GM08714 (cell line): ENCODE results near the gene RHOG.
"Not testable (repeated sequence)": the region's sequence is repeated elsewhere in the genome, so short reads cannot be mapped to it uniquely, and the experiment has no call there.

Experiments used
- H3K4me3 ChIP-seq: fragments of 200-500 bp; sonication (Bioruptor generic); 2 replicates; pipeline ENCODE4 v1.5.1; 2014; ENCODE audit warnings: mild to moderate bottlenecking, low read length, inconsistent platforms
- ZNF274 ChIP-seq: IDR thresholded peaks from 2 replicates; pipeline ENCODE4 v1.6.1; 2012; ENCODE audit warnings: mild to moderate bottlenecking, low read depth, low read length

RHOG gene

GRCh38 chr11:3822312-3822711 lies 18.4 kb downstream of the RHOG start:
- H3K4me3 ChIP-seq, result no peak overlapping the region
- TF ChIP-seq ZNF274, result no peak

GRCh38 chr11:3820971-3821370 lies 19.8 kb downstream of the RHOG start:
- no peak for TF ChIP-seq ZNF274
- no peak overlapping the region for H3K4me3 ChIP-seq

DNA sequence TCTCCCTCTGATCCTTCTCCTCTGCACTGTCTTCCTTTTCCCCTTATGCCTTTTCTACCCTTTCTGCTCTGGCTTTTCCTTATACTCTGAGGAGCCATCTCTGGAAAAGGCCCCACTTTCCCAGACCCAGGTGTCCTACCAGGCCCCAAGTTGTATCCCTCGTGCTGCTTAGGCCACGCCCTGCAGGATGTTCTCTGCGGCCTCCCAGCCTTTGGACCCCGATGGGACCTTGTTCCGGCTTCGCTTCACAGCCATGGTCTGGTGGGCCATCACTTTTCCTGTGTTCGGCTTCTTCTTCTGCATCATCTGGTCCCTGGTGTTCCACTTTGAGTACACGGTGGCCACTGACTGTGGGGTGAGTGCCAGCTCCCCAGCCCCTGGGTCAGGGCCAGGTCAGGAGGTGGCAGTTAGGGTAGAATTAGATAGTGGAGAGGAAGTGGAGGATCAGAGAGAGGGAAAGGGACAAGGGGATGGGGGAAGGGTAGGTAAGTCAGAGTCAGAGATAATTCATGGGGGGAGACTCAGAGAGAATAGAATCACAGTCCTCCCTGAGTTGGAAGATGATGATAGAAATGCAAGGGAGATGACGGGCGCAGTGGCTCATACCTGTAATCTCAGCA lies 23.5 kb downstream of the RHOG start:
- no peak overlapping the region for H3K4me3 ChIP-seq
- no peak for TF ChIP-seq ZNF274

DNA sequence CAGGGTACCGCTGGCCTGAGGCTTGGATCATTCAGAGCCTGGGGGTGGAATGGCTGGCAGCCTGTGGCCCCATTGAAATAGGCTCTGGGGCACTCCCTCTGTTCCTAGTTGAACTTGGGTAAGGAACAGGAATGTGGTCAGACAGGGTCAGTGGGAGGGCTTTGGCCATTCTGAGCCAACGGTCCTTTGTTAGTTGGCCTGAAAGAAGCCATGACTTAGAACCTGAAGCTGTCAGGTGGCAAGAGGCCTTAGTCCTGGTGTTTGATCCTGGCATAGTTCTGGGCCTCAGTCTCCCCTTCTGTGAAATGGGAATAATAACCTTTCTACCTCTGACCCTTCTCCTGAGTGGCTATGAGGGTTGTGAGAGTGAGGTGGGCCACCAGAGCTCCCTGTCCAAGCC lies 24.1 kb downstream of the RHOG start:
- no peak for TF ChIP-seq ZNF274

GRCh38 chr11:3815845-3816244 lies 24.9 kb downstream of the RHOG start:
- TF ChIP-seq ZNF274, result no peak
- no peak overlapping the region for H3K4me3 ChIP-seq

More for the DNA sequence above, 24.1 kb downstream of the RHOG start:
- H3K4me3 ChIP-seq, result no peak overlapping the region

DNA sequence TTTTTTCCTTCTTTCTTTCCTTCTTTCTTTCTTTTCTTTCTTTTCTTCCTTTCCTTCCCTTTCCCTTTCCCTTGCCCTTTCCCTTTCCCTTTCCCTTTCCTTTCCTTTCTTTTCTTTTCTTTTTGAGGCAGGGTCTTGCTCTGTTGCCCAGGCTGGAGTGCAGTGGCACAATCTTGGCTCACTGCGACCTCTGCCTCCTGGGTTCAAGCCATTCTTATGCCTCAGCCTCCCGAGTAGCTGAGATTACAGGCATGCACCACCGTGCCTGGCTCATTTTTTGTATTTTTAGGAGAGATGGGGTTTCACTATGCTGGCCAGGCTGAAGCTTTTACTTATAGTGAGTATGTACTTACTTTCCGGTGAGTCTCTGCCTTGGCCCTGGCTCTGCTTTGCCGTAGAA lies 25.9 kb downstream of the RHOG start:
- not testable (repeated sequence) for H3K4me3 ChIP-seq

- H3K4me3 ChIP-seq, result no peak overlapping the region
- no peak for TF ChIP-seq ZNF274
Observed at GRCh38 chr11:3810951-3811350, 29.8 kb downstream of the RHOG start.

GRCh38 chr11:3810446-3810845 lies 30.3 kb downstream of the RHOG start:
- no peak overlapping the region for H3K4me3 ChIP-seq
- no peak for TF ChIP-seq ZNF274

DNA sequence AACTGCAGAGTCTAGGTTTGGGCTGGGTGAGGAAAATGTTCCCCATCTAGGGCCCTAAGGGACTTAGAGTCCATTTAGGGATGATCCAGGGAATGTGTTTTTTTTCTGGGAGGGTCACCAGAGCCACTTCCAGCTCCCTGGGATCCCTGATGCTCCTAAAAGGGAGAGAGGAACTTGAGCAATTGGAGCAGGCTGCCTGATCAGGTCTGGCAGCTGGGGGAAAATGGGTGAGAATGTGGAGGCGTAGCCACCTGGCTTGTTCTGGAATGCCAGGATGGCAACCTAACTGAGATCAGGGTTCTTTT lies 31.2 kb downstream of the RHOG start:
- no peak overlapping the region for H3K4me3 ChIP-seq
- no peak for TF ChIP-seq ZNF274

- H3K4me3 ChIP-seq, result peak overlapping the region; percentile 67
- no peak for TF ChIP-seq ZNF274
Observed at GRCh38 chr11:3808861-3809623, 31.7 kb downstream of the RHOG start.

DNA sequence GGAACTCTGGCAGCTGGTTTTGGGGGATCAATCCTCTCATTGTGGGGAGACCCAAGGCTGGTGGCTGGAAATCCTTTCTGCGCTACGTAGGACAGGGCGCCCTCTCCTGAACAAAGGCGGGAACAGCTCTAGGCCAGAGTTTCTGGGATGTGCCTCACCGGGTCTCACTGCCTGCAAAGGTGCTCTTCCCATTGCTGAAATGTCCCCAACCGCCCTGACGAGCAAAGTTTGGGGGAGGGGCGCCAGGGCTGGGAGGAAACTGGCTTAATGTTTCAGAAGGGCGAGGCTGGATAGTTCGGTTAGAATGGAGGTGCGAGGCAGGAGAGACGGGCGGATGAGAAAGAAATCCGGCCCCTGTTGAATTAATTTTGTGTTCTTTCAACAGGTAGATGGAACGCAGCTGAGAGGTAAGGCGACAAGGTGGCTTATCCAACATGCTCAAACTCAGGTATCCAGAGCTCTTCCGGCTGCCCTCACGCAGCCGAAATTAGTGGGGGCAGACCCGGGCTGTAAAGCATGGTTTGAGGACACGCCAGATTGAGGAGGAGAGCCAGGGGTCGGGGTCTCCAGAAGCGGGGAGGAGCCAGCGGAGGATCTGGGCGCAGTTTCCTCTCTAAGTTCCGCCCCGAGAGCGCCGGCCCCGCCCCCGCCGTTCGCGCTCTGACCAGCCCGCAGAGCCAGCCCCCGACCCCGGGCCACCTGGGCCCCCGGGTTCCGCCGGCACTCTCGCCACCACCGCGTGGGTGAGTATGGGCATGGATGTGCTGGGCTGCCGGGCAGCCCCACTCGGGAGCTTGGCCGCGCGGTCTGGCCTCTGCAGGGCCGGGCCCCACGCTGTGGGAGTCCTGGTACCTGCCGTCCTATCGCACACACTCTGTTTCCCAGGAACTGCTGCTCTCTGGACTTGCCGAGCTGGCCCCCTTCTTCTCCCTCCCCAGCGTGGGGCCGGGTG lies 32.6 kb downstream of the RHOG start, which contains the start of gene PGAP2:
Gene PGAP2, plus strand, starts transcription at position 652 of the 952 bp plus-strand sequence. CDS start 2,700 bp downstream, outside the sequence.
- peak within 1 kb of the TSS; percentile 67 for H3K4me3 ChIP-seq
- no peak for TF ChIP-seq ZNF274

DNA sequence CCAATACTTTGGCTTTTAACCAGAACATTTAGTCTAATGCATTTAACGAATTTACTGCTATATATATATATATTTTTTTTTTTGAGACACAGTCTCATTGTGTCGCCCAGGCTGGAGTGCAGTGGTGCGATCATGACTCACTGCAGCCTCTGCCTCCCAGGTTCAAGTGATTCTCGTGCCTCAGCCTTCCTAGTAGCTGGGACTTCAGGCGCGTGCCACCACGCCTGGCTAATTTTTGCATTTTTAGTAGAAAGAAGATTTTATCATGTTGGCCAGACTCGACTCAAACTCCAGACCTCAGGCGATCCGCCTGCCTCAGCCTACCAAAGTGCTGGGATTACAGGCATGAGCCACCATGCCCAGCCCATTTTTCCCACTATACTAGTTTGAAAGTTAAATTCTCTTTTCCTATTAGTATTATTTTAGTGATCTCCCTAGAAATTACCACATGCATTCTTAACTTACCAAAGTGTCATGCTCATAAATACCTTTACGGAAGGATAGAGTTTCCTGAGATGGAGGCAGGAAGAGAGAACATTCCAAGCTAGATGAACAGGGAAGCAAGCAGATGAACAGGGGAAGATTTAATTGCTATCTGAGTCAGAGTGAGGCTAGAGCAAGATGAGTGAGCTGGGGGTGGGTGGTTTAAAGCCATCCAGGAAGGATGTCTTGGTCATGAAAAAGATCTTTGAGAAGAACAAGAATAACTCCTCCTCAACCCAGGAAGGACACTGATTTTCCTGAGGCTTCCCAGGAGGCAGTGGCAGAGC lies 36.8 kb downstream of the RHOG start:
- no peak overlapping the region for H3K4me3 ChIP-seq

DNA sequence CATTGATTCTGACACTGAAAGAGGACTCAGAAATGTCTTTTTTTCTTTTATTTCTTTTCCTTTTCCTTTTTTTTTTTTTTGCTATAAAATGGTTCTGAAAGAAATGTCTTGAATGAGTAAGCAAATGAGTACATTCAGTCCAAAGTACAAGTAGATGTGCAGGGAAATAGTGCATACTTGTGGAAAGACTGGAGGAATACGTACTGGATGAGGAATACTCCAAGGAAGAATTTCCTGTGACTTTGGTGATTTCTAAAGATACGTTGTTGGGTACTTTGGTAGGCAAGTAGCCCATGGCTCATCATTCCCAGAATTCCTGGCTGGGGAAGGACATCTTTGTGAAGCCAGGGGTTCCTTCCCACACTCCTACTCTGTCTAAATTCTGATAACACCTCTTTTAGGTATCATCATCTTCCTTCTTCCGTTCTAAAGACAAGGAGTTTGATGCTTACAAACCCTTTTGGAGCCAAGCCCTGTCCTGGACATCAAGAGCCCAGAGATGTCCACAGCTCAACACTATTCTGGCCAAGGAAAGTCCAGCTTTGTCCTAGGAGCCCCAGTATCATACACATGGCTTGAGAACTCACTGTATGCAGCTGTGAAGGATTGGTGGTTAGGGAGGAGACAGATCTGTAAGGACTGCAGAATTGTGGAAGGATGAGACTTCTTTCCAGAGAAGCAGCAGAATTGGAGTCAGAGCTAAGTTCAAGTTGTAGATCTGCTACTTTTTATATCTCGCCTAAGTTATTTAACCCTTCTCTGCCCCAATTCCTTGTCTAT lies 38.6 kb downstream of the RHOG start:
- H3K4me3 ChIP-seq, result no peak overlapping the region
- TF ChIP-seq ZNF274, result no peak

More for the DNA sequence above, 36.8 kb downstream of the RHOG start:
- TF ChIP-seq ZNF274, result no peak
